Naive thymus-derived CD4-positive, alpha-beta T cell (primary cell): ENCODE data around the gene SLC16A7. TPM values are rescaled to one million over a fixed set of nuclear protein-coding genes. Genes with fewer than 3 reads are reported as not detected.

Experiments used
- ATAC-seq: fragments of 150-1000 bp; cut with Tn5 transposase; 2 replicates; pipeline ENCODE4 v1.10.0; 2021; ENCODE audit warnings: mild to moderate bottlenecking, moderate library complexity
- CTCF ChIA-PET: fragments of 350-600 bp; sonication (Branson Sonifier 250); formaldehyde crosslinking; loops from one replicate; lab custom pipeline; 2021; ENCODE audit warnings: antibody characterized with exemption; lab: Charles Lee
- POLR2A ChIA-PET: fragments of 350-600 bp; sonication (Branson Sonifier 250); formaldehyde crosslinking; loops from one replicate; lab custom pipeline; 2021; ENCODE audit warnings: antibody characterized with exemption, inconsistent platforms; lab: Charles Lee
- DNase-seq, 9 donors: peaks; one replicate each; pipeline versions ENCODE4 v3.0.0 to v3.0.0-alpha.2; 2020 to 2022; ENCODE audit warnings: mixed read lengths in 1 of 9
- H3K27ac ChIP-seq: one replicate; pipeline ENCODE4 v1.7.0; 2013; ENCODE audit warnings: mild to moderate bottlenecking, low read depth, low read length, moderate library complexity
- H3K27me3 ChIP-seq, 2 donors: one replicate each; pipeline ENCODE4 v1.7.0; 2013; ENCODE audit warnings: low read length in 2 of 2, mild to moderate bottlenecking in 2 of 2, moderate library complexity in 2 of 2; ENCODE audit not compliant: control insufficient read depth in 2 of 2, insufficient read depth in 2 of 2
- H3K36me3 ChIP-seq, 3 experiments: 1 replicate in 2 of 3; 2 replicates in 1 of 3; pipeline ENCODE4 v1.7.0; 2013; ENCODE audit warnings: low read length in 3 of 3, mild to moderate bottlenecking in 3 of 3, moderate library complexity in 1 of 3; ENCODE audit not compliant: insufficient read depth in 3 of 3, control insufficient read depth in 2 of 3
- H3K4me1 ChIP-seq, 2 donors: one replicate each; pipeline ENCODE4 v1.7.0; 2013; ENCODE audit warnings: low read length in 2 of 2, mild to moderate bottlenecking in 2 of 2, moderate library complexity in 1 of 2; ENCODE audit not compliant: control insufficient read depth in 2 of 2, insufficient read depth in 2 of 2
- H3K4me3 ChIP-seq: 2 replicates; pipeline ENCODE4 v1.7.0; 2013; ENCODE audit warnings: mild to moderate bottlenecking, low read length
- H3K9me3 ChIP-seq, 3 experiments: 1 replicate in 2 of 3; 2 replicates in 1 of 3; pipeline ENCODE4 v1.7.0; 2013; ENCODE audit warnings: low read length in 3 of 3; ENCODE audit not compliant: control insufficient read depth in 2 of 3
- H3K27ac Mint-ChIP-seq, 9 donors: one replicate each; pipeline ENCODE4 v1.8.0; 2020 to 2022; ENCODE audit warnings: mixed read lengths in 9 of 9, mild to moderate bottlenecking in 8 of 9, moderate library complexity in 5 of 9, inconsistent platforms in 2 of 9
- H3K27me3 Mint-ChIP-seq, 5 donors: one replicate each; pipeline ENCODE4 v1.8.0; 2021 to 2022; ENCODE audit warnings: mixed read lengths in 5 of 5, mild to moderate bottlenecking in 1 of 5
- H3K36me3 Mint-ChIP-seq, 5 donors: one replicate each; pipeline ENCODE4 v1.8.0; 2020 to 2022; ENCODE audit warnings: mixed read lengths in 5 of 5, mild to moderate bottlenecking in 3 of 5, inconsistent platforms in 1 of 5
- H3K4me1 Mint-ChIP-seq, 7 donors: one replicate each; pipeline ENCODE4 v1.8.0; 2020 to 2022; ENCODE audit warnings: mixed read lengths in 7 of 7, mild to moderate bottlenecking in 3 of 7, inconsistent platforms in 1 of 7
- H3K4me3 Mint-ChIP-seq, 10 donors: one replicate each; pipeline ENCODE4 v1.8.0; 2020 to 2022; ENCODE audit warnings: mild to moderate bottlenecking in 10 of 10, mixed read lengths in 10 of 10, moderate library complexity in 6 of 10, inconsistent platforms in 2 of 10
- H3K9me3 Mint-ChIP-seq, 11 donors: one replicate each; pipeline ENCODE4 v1.8.0; 2020 to 2022; ENCODE audit warnings: mixed read lengths in 11 of 11, mild to moderate bottlenecking in 4 of 11, inconsistent platforms in 1 of 11, moderate library complexity in 1 of 11
- intact Hi-C, 2 donors: fragments of 100-400 bp; cut with micrococcal nuclease; formaldehyde crosslinking; loops; one replicate each; pipeline ENCODE4 v1.15.1; 2023
- polyA plus RNA-seq, 2 donors: library from polyadenylated mRNA; unstranded; fragments of 300-500 nt; fragmentation: Illumina TruSeq; gene quantifications; one replicate each; pipeline ENCODE4 v1.2.3, GENCODE V29; 2021
- total RNA-seq, 6 experiments: library from RNA in 5 of 6; stranded (reverse) in 5 of 6; gene quantifications; 1 replicate in 5 of 6; 2 replicates in 1 of 6; pipeline ENCODE4 v1.2.3 and lab custom pipeline; 2021 to 2026

SLC16A7 gene
- total and polyA plus RNA-seq, 7 experiments from 2014 or later = 19.4 to 57.5 (median 38.9) TPM

- Mint-ChIP-seq H3K4me3 (no peak overlapping the region), H3K27ac (no peak overlapping the region), H3K27me3 (no peaks in the 10 kb centered on the region), H3K36me3 (peaks cover 0 to 23% (median 15%) of the 10 kb centered on the region in 5 donors), H3K4me1 (peaks cover 0 to 31% (median 13%) of the 10 kb centered on the region in 7 donors), H3K9me3 (no peaks in the 10 kb centered on the region)
- Histone ChIP-seq H3K36me3 (no peaks in the 10 kb centered on the region), H3K27ac (no peak overlapping the region), H3K4me3 (no peak overlapping the region), H3K9me3 (no peaks in the 10 kb centered on the region), H3K27me3 (no peaks in the 10 kb centered on the region), H3K4me1 (no peaks in the 10 kb centered on the region)
- ATAC-seq (no peak), DNase-seq (no peak)
- ChIA-PET POLR2A (interaction anchor here (1.2 kb wide), 1 partner anchor 9 kb away, joined by 3 read pairs; no protein-coding TSS in a partner anchor), CTCF (no interaction called here)
- intact Hi-C loops = no loop called here
Observed at GRCh38 chr12:59719701-59720100, 123.9 kb downstream of the SLC16A7 start.

GRCh38 chr12:59723520-59723919 is 127.7 kb downstream of the SLC16A7 start:
- DNase-seq (no peak), ATAC-seq (no peak)
- H3K4me1 ChIP-seq = no peaks in the 10 kb centered on the region
- no peak overlapping the region for H3K27ac Mint-ChIP-seq
- H3K9me3 Mint-ChIP-seq = no peaks in the 10 kb centered on the region
- H3K27ac ChIP-seq = no peak overlapping the region
- CTCF ChIA-PET = no interaction called here
- H3K36me3 ChIP-seq = no peaks in the 10 kb centered on the region
- POLR2A ChIA-PET = no interaction called here
- no peaks in the 10 kb centered on the region for H3K27me3 ChIP-seq
- H3K4me3 ChIP-seq = no peak overlapping the region
- intact Hi-C loops = no loop called here
- H3K4me3 Mint-ChIP-seq = no peak overlapping the region
- H3K4me1 Mint-ChIP-seq = peaks cover 0 to 26% (median 12%) of the 10 kb centered on the region in 7 donors
- no peaks in the 10 kb centered on the region for H3K9me3 ChIP-seq
- H3K27me3 Mint-ChIP-seq = no peaks in the 10 kb centered on the region
- peaks cover 0 to 25% (median 19%) of the 10 kb centered on the region in 5 donors for H3K36me3 Mint-ChIP-seq

- intact Hi-C loops = no loop called here
- peaks cover 0 to 23% (median 16%) of the 10 kb centered on the region in 5 donors for H3K36me3 Mint-ChIP-seq
- no peak overlapping the region for H3K27ac ChIP-seq
- H3K27ac Mint-ChIP-seq = no peak overlapping the region
- H3K4me1 ChIP-seq = no peaks in the 10 kb centered on the region
- no peak overlapping the region for H3K4me3 ChIP-seq
- no peaks in the 10 kb centered on the region for H3K9me3 ChIP-seq
- H3K27me3 Mint-ChIP-seq = no peaks in the 10 kb centered on the region
- no peak for ATAC-seq
- ChIA-PET POLR2A (no interaction called here), CTCF (no interaction called here)
- no peak overlapping the region for H3K4me3 Mint-ChIP-seq
- no peak for DNase-seq
- peaks cover 0 to 20% (median 12%) of the 10 kb centered on the region in 7 donors for H3K4me1 Mint-ChIP-seq
- H3K27me3 ChIP-seq = no peaks in the 10 kb centered on the region
- no peaks in the 10 kb centered on the region for H3K36me3 ChIP-seq
- H3K9me3 Mint-ChIP-seq = no peaks in the 10 kb centered on the region
Observed at GRCh38 chr12:59724011-59724695, 128.3 kb downstream of the SLC16A7 start.

- Mint-ChIP-seq H3K36me3 (peaks cover 4 to 47% (median 36%) of the 10 kb centered on the region in 5 donors), H3K27ac (no peak overlapping the region), H3K4me3 (no peak overlapping the region), H3K9me3 (peaks cover 0 to 3% (median 0%) of the 10 kb centered on the region in 11 donors), H3K4me1 (peaks cover 7 to 35% (median 16%) of the 10 kb centered on the region in 7 donors), H3K27me3 (no peaks in the 10 kb centered on the region)
- Histone ChIP-seq H3K4me3 (no peak overlapping the region), H3K27me3 (no peaks in the 10 kb centered on the region), H3K4me1 (peaks cover 0 to 4% of the 10 kb centered on the region in 2 donors), H3K36me3 (peaks cover 0 to 13% (median 0%) of the 10 kb centered on the region in 3 experiments), H3K9me3 (no peaks in the 10 kb centered on the region), H3K27ac (no peak overlapping the region)
- POLR2A ChIA-PET = no interaction called here
- CTCF ChIA-PET = no interaction called here
- DNase-seq = no peak
- no peak for ATAC-seq
- intact Hi-C loops = no loop called here
Observed at GRCh38 chr12:59733200-59733599, 137.4 kb downstream of the SLC16A7 start.

DNA sequence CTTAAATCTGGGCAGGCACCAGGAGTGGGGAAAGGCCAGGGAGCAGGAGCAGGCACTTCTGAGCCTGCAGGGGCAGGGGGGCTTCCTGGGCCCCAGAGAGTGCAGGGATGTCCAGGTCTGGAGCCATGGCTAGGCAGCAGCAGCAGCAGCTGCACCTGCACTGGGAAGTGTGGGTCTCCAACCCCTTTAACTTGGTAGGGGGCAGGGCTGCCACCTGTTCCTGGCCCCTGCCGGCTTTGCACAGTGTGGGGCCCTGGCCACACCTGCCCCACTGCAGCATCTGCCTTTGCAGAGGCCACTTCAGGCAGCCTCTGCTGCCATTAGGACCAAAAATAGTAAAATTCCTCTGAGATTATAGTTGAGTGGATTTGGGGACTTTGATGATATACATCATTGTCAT is 138.5 kb downstream of the SLC16A7 start:
- peak; percentile 20 for ATAC-seq
- no peak overlapping the region for H3K27ac ChIP-seq
- POLR2A ChIA-PET = no interaction called here
- Mint-ChIP-seq H3K36me3 (peaks cover 6 to 46% (median 38%) of the 10 kb centered on the region in 5 donors), H3K4me3 (no peak overlapping the region), H3K27ac (peak overlapping the region in 1 of 9 donors; percentile 6), H3K27me3 (no peaks in the 10 kb centered on the region), H3K9me3 (peaks cover 0 to 5% (median 0%) of the 10 kb centered on the region in 11 donors), H3K4me1 (peaks cover 6 to 31% (median 14%) of the 10 kb centered on the region in 7 donors)
- peaks cover 0 to 4% of the 10 kb centered on the region in 2 donors for H3K4me1 ChIP-seq
- no peaks in the 10 kb centered on the region for H3K9me3 ChIP-seq
- no peaks in the 10 kb centered on the region for H3K27me3 ChIP-seq
- no peak overlapping the region for H3K4me3 ChIP-seq
- CTCF ChIA-PET = no interaction called here
- H3K36me3 ChIP-seq = peaks cover 0 to 13% (median 0%) of the 10 kb centered on the region in 3 experiments
- intact Hi-C loops = no loop called here
- no peak for DNase-seq

- peaks cover 6 to 30% (median 14%) of the 10 kb centered on the region in 7 donors for H3K4me1 Mint-ChIP-seq
- no peak for ATAC-seq
- peaks cover 6 to 42% (median 37%) of the 10 kb centered on the region in 5 donors for H3K36me3 Mint-ChIP-seq
- H3K36me3 ChIP-seq = peaks cover 0 to 13% (median 0%) of the 10 kb centered on the region in 3 experiments
- H3K27ac Mint-ChIP-seq = no peak overlapping the region
- H3K9me3 ChIP-seq = no peaks in the 10 kb centered on the region
- H3K27me3 ChIP-seq = no peaks in the 10 kb centered on the region
- H3K27ac ChIP-seq = no peak overlapping the region
- H3K4me3 ChIP-seq = no peak overlapping the region
- H3K4me1 ChIP-seq = peaks cover 0 to 4% of the 10 kb centered on the region in 2 donors
- H3K27me3 Mint-ChIP-seq = no peaks in the 10 kb centered on the region
- ChIA-PET POLR2A (no interaction called here), CTCF (no interaction called here)
- intact Hi-C loops = no loop called here
- no peak overlapping the region for H3K4me3 Mint-ChIP-seq
- no peak for DNase-seq
- H3K9me3 Mint-ChIP-seq = peaks cover 0 to 5% (median 0%) of the 10 kb centered on the region in 11 donors
Observed at GRCh38 chr12:59735231-59735630, 139.4 kb downstream of the SLC16A7 start.
